Measurements from ENCODE around the gene HOXA2.

- no peak for TF ChIP-seq CTCF (conservative IDR thresholded peaks at IDR 0.05; ENCODE audit: low read length)
- no peak for TF ChIP-seq EZH2phosphoT487 (IDR thresholded peaks at IDR 0.05; ENCODE audit: borderline replicate concordance, low read depth, low read length)
These were observed 26.6 kb upstream of the HOXA2 start for GRCh38 chr7:27128776-27129728.

All from OCI-LY7 (cell line).